ENCODE measurements around the gene LIMK2.
"Not testable (repeated sequence)": the region's sequence is repeated elsewhere in the genome, so short reads cannot be mapped to it uniquely, and the experiment has no call there.

The LIMK2 gene

DNA sequence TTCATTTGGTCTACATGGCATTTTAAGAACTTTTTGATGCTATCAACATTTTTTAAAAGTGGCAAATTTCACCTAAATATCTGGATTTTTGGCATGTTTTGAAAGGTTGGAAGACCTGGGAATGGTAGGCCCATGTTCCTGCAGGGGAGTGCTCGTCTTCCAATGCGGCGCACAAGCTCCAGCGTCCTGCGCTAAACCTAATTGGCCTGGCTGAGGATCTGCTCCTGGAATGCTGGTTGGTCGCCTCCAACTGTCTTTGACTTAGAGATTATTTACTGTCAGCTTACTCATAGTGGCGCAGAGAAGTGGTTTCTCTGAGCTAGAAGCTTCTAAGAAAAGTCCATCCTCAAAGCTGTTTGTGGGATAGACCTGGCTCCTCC lies 626 bp upstream of the LIMK2 start:
- DNase-seq (ENCODE audit: low read depth in 2 of 2) = no peak

- no peak for DNase-seq (ENCODE audit: low read depth in 2 of 2)
These were observed 908 bp downstream of the LIMK2 start for GRCh38 chr22:31212783-31213629.

- DNase-seq (ENCODE audit: low read depth in 2 of 2) = no peak
These were observed 3.0 kb downstream of the LIMK2 start for GRCh38 chr22:31215018-31215535.

DNA sequence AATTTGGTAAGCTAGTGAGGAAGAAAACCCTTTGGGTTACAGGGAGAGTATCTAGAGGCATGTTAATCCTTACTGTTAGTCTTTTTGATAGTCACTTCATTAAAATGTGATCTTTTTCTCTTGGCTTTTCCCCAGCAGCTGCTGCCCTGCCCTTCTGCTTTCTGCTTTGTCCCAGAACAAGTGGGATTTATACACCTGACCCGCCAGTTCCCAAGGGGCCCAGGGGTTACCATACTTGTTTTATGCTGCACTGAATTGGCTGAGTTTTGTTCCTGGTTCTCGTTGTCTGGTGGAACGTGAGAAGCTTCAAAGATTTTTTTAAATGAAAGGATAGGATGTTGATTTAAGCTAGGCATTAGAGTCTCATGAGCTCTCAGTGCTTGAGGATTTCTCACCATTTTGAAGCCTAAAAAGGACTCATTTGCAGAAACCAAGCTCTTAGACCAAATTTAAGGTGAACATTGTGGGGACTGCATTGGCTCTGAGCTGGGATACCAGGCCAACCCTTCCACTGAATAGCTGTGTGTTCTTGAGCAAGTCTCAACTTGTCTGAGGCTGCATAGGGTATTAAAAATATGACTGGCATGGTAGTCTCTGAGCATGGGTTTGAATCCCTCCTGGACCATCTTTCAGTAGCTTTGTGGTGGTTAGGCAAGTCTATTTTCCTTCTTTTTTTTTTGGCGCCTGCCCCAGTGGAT lies 6.6 kb downstream of the LIMK2 start:
- no peak for DNase-seq (ENCODE audit: low read depth in 2 of 2)

- DNase-seq (ENCODE audit: low read depth in 2 of 2) = no peak
These were observed 9.0 kb downstream of the LIMK2 start for GRCh38 chr22:31221084-31221483.

DNA sequence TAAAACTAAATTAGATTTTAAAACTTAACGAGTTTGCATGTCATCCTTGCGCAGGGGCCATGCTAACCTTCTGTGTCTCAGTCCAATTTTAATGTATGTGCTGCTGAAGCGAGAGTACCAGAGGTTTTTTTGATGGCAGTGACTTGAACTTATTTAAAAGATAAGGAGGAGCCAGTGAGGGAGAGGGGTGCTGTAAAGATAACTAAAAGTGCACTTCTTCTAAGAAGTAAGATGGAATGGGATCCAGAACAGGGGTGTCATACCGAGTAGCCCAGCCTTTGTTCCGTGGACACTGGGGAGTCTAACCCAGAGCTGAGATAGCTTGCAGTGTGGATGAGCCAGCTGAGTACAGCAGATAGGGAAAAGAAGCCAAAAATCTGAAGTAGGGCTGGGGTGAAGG lies 10.6 kb downstream of the LIMK2 start:
- DNase-seq (ENCODE audit: low read depth in 2 of 2) = no peak

DNA sequence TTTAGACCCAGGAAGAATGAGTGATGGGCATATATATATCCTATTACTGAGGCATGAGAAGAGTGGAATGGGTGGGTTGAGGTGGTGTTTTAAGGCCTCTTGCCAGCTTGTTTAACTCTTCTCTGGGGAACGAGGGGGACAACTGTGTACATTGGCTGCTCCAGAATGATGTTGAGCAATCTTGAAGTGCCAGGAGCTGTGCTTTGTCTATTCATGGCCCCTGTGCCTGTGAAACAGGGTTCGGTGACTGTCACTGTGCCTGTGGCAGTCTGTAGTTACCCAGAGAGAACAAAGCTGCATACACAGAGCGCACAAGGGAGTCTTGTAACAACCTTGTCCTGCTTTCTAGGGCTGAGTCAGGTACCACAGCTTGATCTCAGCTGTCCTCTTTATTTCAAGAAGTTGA lies 11.7 kb downstream of the LIMK2 start:
- no peak for DNase-seq (ENCODE audit: low read depth in 2 of 2)

GRCh38 chr22:31224691-31225090 lies 12.6 kb downstream of the LIMK2 start:
- DNase-seq (ENCODE audit: low read depth in 2 of 2) = not testable (repeated sequence)

- DNase-seq (ENCODE audit: low read depth in 2 of 2) = no peak
These were observed 15.1 kb downstream of the LIMK2 start for GRCh38 chr22:31227186-31227585.

DNA sequence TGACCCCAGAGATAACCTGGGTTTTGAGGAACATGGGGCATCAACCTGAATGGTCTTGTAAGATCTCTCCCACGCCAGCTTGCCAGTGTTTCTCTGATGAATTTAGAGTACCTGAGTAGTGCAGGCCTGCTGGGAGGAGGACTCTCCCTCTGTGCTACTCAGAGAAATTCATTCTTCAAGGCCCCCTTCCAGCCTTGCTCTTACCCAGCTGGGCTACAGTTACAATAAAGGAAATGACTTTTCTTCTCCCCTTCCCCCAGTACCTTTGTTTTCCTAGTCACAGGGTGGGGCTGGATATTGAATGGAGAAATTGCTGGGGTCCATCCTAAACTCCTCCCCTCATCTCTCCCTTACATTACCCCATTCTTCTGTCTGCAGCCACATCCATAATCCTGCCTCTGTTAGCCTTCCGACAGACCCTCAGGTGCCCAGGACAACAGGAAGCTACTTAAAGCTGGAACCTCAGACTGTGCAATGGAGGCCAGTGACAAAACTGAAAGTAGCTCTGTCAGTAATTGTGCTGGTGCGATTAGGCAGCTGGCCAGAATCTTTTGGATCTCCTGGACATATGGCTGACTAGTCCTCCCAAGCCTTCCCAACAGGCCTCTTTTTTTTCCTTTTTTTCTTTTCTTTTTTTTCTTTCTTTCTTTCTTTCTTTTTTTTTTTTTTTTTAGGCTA lies 17.4 kb downstream of the LIMK2 start:
- DNase-seq (ENCODE audit: low read depth in 2 of 2) = no peak

DNA sequence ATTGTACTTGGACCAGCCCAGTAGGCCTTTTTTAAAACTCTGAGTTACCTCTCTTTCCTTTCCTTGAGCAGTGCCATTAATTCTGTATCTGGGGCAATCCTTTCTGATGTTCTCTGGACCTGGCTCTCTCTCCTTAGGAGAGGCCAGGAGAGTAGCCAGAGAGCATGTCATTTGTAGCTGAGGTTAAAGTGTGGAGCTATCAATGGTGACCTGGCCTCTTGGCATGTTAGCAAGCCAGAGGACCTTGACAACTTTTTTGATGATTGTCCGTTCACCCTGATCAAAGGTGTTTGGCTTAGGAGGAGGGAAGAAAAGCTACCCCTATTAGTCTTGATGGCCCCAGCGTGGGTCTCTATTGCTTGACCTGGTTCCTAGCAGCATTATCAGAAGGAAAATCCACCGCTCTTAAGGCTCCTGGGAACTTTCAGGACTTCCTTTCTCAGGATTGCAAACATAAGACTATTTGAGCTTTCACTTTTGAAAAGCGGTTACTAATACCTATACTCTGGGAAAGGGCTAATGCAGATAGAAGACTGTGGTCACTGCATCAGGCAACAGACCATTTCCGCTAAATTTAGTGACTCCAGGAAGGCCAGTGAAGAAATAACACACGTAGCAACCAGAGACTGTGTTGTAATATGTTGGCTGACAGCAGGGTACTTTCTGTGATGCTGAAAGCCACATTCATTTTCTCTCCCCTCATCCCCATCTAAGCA lies 18.2 kb downstream of the LIMK2 start:
- DNase-seq (ENCODE audit: low read depth in 2 of 2) = no peak

GRCh38 chr22:31230871-31231621 lies 18.9 kb downstream of the LIMK2 start:
- DNase-seq (ENCODE audit: low read depth in 2 of 2) = no peak

DNA sequence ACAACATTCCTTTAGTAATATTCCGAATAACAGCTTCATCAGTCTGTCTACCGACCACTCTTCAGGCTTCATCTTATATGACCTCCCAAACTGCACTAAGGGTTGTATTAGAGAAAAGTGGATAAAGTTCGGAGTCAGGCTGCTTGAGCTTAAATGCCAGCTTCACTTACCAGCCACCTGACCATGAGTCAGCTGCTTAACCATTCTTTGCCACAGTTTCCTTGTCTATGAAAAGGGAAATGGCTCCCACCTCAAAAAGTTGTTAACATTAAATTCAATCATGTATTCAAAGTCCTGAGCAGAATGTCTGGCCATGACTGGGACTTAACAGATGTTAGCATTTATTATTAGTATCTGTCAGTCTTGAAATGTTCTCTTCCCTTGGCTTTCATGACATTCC lies 20.9 kb downstream of the LIMK2 start:
- DNase-seq (ENCODE audit: low read depth in 2 of 2) = no peak

DNA sequence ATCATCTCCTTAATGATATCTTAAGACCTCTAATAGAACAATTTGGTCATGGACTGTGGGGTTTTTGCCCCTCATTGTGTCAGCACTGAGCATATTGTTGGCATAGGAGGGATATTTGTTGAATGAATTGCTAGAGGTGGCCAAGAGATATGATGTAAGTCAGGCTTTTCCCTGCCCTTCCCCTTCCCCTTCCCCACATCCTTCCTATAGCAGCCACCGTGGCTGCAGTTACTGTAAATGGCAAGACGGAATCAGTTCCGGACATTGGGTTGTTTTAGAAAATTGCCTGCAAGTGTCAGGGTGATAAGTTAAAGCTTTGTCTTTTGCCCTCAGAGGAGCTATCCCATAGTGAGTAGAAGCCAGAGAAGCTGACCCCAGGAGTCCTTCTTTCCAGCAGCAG lies 23.0 kb downstream of the LIMK2 start:
- no peak for DNase-seq (ENCODE audit: low read depth in 2 of 2)

- DNase-seq (ENCODE audit: low read depth in 2 of 2) = not testable (repeated sequence)
These were observed 23.9 kb downstream of the LIMK2 start for GRCh38 chr22:31236044-31236443.

GRCh38 chr22:31238057-31238456 lies 26.0 kb downstream of the LIMK2 start:
- DNase-seq (ENCODE audit: low read depth in 2 of 2) = no peak

GRCh38 chr22:31239771-31240370 lies 27.8 kb downstream of the LIMK2 start:
- no peak for DNase-seq (ENCODE audit: low read depth in 2 of 2)

GRCh38 chr22:31241200-31241599 lies 29.1 kb downstream of the LIMK2 start:
- DNase-seq (ENCODE audit: low read depth in 2 of 2) = no peak

DNA sequence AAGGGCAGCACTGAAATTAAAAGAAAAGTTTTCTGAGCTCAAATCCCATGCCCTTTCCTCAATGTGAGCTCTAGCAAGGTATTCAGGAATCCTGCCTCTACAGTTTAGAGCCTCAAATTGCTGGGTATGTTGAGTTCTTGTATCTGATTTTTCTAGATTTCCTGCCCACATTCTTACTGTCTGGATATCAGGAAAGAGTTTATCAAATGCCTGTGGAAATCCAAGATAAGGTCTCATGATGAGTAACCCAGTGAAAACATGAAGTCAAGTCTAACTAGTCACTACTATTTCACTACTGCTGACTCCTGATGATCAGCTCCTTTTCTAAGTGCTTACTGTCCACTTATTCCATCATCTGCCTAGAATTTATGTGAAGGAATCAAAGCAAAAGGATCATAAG lies 29.8 kb downstream of the LIMK2 start:
- no peak for DNase-seq (ENCODE audit: low read depth in 2 of 2)

DNA sequence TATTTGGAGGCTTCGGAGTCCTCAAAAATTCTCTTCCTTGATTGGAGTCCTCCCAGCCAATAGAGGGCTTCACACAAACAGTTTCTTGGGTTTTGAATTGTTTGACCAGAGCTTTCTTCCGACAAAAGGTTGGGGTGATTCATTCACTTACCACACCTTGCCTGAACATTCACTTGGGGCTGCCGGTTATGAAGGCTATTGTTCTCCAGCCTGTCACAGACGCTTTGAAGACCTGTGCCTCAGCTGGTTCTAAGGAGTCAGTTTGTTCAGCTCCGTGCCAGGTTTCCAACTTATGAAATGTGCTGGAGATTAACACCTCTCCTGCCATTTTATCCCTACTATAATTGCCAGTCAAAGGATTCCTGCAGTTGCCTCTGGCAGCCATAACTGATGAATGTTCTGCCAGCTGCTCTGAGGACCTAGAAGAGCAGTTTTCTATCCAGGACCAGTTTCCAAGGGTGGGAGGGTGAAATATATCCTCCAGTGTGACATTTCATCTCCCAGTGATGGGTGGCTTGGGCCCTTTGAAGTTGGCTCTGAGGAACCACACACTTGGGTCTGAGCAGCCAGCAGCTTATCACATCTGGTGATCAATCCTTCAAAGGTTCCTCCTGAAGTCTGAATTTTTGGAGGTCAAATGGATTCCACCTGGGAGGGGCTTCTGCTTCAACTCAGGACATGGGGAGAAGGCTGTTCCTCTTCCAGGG lies 31.4 kb downstream of the LIMK2 start:
- DNase-seq (ENCODE audit: low read depth in 2 of 2) = no peak
